NCI-H1092 treated with DMSO at 0.1 percent for 48 hours (cell line): ENCODE measurements around the gene MREG.
"Not testable (repeated sequence)": the region's sequence is repeated elsewhere in the genome, so short reads cannot be mapped to it uniquely, and the experiment has no call there.

Experiments
- DNase-seq: peaks from one replicate; lab custom pipeline; 2025; lab: John Stamatoyannopoulos, UW

Gene MREG

DNA sequence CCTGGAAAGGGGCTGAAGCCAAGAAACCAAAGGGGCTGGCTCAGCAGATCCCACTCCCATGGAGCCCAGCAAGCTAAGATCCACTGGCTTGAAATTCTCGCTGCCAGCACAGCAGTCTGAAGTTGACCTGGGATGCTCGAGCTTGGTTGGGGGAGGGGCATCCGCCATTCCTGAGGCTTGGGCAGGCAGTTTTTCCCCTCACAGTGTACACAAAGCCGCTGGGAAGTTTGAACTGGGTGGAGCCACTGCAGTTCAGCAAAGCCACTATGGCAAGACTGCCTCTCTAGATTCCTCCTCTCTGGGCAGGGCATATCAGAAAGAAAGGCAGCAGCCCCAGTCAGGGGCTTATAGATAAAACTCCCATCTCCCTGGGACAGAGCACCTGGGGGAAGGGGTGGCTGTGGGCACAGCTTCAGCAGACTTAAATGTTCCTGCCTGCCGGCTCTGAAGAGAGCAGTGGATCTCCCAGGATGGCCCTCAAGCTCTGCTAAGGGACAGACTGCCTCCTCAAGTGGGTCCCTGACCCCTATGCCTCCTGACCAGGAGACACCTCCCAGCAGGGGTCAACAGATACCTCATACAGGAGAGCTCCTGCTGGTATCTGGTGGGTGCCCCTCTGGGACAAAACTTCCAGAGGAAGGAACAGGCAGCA, 24.7 kb downstream of the MREG start:
- not testable (repeated sequence) for DNase-seq

DNA sequence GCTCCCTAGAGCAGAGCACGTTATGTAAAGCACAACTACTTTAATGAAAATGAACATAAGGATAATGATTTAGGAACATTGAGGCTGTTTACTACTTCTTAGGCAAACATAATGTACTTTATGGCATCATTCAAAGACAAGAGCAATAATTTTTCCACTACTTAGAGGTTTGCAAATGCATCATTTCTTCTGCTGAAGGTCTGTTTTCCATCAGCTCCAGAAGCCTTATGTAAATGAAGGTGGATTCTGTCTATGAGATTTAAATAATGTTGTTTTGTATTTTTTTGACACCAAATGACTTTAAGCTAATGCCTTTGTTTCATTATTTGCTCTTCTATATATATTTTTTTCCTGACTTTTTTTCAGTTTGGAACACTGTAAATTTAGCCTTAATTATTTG, 28.1 kb downstream of the MREG start:
- no peak for DNase-seq

DNA sequence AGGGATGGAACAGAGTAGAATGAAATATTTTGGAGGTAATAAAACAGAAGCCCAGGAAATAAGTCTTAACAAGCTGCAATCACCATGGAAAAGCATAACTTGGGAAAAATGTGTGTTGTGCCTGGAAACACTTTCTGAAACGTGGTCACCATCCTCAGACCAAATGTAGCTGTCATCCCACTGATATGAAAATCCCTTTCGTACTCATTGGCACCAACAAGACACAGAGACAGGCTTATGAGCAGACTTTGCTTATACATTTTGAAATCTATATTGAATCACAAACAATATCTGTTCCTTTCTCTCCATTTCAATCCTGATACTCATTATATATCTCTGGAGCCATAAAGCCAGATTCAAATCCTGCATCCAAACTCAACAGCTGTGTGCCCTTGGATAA, 28.7 kb downstream of the MREG start:
- DNase-seq: no peak

- DNase-seq: no peak
Measured at GRCh38 chr2:215983581-215984351, 29.6 kb downstream of the MREG start.

GRCh38 chr2:215982465-215982875, 30.9 kb downstream of the MREG start:
- no peak for DNase-seq

- DNase-seq: no peak
Measured at GRCh38 chr2:215981115-215981514, 32.2 kb downstream of the MREG start.

DNA sequence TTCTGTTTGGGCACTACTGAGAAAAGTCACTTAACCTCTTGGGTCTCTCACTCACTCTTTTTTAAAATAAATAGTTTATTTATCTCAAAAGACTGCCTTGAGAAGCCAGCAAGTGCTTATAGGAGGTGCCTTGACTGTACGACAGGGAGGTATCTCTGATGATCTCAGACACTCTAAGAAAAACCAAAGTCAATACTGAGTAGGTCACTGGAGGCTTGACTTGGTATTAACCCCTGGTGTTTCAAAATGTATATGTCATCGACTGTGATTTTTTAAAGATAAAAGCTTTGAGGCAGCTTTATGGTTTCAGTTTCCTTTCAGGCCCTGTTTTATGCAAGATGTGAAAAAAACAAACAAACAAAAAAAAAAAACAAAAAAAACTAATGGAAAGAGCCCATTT, 33.7 kb downstream of the MREG start:
- no peak for DNase-seq

DNA sequence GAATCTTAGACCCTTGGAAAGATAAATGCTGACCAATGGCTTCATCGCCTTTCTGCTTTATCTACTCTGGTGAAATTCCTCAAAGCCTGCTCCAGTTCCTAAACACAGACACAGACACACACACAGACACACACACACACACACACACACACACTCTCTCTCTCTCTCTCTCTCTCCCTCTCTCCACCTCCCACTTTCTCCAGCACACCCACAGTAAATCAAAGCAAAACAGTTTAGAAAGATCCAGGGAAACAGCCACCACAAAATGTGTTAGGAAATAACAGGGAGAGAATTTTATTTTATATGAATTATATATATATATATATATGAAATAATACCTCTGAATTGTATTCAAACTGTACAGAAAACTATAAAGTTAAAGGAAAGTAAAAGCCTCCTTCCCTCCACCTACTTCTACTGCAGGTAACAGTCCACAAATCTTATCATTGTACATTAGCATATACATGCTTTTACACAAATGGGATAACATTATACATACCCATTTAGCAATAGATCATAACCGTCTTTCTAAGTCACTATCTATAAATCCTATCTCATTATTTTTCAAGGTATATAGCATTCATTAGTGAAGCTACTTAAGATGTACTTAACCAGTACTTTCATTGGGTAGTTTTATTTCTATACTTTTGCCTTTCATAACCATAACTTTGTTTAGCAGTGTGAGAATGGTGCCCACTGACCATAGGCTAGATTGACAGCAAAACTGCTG, 38.5 kb downstream of the MREG start:
- no peak for DNase-seq

DNA sequence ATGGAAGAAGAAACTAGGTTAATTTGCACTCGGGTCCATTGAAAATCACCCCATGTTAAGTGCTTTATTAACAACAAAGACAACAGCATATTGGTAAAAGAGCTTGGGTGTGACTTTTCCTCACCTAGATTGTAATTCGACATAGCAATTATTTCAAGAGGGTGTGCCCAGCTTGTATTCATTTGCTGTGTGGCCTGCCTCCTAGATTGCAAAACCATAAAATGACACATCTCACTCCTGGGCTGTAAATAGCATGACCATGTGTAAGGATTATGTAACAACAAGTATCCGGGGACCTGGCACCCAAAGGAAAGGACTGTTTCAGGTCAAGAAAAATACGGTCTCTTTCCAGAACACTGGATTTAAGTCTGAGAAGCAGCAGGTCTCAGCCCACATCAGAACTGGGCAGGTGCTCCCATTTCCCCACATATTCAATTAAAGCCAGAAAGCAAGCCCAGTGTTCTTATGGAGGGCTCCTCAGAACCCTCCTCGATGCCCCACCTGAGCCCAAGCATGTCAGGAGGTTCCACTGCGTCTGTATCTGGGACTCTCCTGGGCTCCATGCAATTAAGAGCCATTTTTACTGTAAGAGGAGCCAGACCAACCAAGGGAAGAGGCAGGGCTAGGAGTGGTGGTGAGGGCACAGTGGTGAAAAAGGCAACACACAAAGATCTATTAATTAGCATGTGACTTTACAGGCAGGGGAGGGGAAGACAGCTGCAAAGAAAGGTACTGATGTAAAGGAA, 39.2 kb downstream of the MREG start:
- no peak for DNase-seq

GRCh38 chr2:215973145-215973792, 40.1 kb downstream of the MREG start:
- no peak for DNase-seq

DNA sequence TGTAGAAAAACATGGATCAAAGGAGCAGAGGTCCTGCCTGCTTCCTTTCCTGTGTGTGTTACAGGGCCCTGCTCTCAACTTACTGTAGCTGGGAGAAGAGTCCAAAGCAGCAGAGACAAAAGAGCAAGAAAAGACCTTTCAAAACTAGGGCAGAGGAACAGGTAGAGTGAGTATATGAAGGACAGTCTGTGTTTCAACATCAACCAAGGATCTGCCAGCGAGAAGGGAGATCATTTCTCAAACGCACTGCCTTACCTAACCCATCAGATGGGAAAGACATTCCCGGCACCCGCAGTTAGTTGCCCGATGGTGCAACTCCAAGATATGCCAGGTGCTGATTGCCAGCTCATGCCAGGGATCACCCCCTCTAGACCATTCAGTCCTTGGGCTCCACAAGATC, 41.7 kb downstream of the MREG start:
- no peak for DNase-seq

DNA sequence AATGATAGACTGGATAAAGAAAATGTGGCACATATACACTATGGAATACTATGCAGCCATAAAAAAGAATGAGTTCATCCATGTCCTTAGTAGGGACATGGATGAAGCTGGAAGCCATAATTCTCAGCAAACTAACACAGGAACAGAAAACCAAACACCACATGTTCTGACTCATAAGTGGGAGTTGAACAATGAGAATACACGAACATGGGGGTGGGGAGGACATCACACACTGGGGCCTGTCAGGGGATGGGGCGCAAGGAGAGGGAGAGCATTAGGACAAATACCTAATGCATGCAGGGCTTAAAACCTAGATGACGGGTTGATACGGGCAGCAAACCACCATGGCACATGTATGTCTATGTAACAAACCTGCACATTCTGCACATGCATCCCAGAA, 42.5 kb downstream of the MREG start:
- DNase-seq: not testable (repeated sequence)

DNA sequence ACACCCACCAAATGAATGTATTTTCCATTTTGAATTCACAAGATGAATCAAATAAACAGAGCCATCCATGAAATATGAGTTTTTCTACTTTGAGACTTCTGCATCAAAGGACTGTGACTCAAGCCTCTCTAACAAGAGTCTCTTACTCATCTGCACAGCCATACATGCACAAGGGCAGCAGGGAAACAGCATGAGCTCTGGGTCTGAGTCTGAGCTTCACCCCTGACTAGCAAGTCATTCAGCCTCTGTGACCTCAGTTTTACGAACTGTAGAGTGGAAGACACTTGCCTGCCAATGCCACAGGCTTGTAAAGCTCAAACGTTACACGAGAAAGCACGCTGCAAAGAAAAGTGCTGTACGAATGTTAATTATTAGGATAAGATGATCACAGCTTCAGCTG, 42.9 kb downstream of the MREG start:
- no peak for DNase-seq

- DNase-seq: no peak
Measured at GRCh38 chr2:215969131-215969841, 44.1 kb downstream of the MREG start.

GRCh38 chr2:215968499-215968898, 44.9 kb downstream of the MREG start:
- no peak for DNase-seq

DNA sequence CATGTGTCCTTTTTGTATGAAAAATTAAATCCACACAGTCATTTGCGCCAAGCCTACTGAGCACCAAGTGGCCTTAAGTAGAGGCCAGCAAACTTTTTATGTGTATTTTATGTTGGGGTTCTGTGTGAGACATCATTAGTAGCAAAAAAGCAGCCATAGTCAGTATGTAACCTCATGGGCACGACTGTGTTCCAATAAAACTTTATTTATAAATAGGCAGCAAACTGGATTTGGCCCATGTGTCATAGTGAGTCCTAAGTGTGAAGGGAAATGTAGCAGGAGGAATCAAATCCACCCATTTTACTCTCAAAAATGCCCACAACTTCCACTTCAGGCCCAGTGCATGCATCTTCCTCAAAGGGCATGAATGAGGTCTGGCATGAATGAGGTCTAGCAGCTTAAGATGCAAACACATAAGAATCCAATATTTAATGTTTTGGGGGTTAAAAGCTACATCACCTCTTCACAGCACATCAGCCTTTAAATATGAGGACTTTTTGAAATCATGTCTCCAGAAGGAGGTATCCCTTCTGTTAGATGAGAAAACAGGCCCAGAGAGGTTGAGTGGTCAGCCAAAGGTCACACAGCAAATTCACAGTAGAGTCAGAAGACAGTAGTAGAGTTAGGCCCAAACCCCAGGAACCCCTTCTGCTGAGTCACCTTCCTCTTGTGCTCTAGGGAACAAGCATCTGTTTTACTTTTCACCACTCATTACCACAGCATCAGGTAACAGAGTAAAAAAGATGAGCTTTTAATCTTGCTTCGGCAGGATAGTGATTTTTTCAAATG, 45.6 kb downstream of the MREG start:
- no peak for DNase-seq

DNA sequence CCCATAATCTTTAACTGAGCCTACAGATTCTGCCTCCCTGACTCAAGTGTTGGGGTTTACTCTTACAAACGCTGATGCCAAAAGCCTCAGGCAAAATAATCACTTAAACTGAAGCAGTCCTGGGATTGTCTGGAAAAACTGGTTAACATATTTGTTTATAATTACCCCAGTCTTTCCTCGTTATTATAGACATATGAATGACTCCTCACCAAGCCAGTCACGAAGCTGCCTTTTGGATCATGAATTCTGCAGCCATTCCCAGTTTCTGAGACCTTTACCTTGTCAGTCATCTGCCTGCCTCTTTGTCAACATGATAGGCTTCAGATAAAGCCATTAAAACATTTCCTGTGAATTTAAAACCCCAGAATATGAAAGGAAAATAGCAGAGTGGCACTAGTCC, 46.4 kb downstream of the MREG start:
- no peak for DNase-seq

- DNase-seq: no peak
Measured at GRCh38 chr2:215966274-215966673, 47.1 kb downstream of the MREG start.

DNA sequence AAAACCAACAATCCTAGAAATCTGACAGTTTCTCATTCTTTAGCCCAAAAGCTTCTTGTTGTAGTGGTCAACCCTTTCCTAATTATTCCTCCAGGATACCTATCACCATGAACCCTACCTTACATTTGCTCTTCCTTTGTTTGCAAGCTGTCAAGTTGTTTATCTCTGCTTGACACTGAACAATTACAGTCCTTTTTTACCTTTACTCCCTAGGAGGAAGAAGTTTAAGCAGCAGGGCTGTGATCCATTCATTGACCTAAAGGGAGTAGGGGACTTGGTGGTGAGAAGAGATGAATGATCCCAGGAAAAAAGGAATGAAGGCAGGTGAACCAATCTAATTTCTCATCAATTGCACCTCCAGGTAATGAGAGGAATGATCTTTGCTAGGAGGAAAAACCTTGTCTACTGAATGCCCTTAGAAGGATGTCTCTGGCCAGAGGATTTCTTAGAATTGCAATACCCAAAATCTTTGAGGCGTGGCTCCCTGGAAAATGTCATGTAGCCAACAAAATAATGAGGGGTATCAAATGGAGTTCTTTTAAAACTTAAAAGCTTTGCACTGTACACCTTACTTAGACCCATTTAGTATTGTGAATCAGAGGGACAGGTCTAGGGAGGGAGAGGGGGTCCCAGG, 47.7 kb downstream of the MREG start:
- no peak for DNase-seq

DNA sequence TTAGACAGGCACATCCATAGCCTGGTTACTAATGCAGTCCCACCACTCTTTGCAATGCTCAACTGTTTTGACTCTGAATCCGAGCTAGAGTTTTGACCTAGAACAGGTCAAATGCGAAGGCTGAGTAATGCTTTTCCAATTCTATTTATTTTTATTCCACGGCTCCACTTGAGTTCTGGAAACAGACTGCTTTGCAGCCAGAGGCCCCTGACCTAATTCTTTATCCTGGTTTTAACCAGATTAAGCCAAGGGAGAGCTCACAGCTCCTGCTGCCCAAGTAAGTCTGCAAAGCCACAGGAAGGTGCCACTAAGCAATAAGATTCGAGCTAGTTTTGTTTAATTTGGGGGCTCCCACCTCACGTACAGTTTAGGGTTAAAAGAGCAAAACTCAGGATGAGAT, 51.4 kb downstream of the MREG start:
- DNase-seq: no peak
